A204.1 (cell line): Measurements from ENCODE around the gene MIOS.
"Not testable (repeated sequence)": the region's sequence is repeated elsewhere in the genome, so short reads cannot be mapped to it uniquely, and the experiment has no call there.

Source experiments
- FAIRE-seq: peaks from 2 replicates; lab custom pipeline; 2012; peaks lifted over from hg19 to GRCh38; lab: Jason Lieb, UNC

Gene MIOS

GRCh38 chr7:7554649-7555575 is 11.8 kb upstream of the MIOS start:
- FAIRE-seq: no peak

GRCh38 chr7:7556852-7557251 is 9.8 kb upstream of the MIOS start:
- FAIRE-seq: no peak

- no peak for FAIRE-seq
These were observed 9.4 kb upstream of the MIOS start for GRCh38 chr7:7557252-7557651.

- not testable (repeated sequence) for FAIRE-seq
These were observed 5.1 kb upstream of the MIOS start for GRCh38 chr7:7561591-7561990.

GRCh38 chr7:7562736-7563135 is 3.9 kb upstream of the MIOS start:
- FAIRE-seq: no peak

- no peak for FAIRE-seq
These were observed 3.4 kb upstream of the MIOS start for GRCh38 chr7:7563269-7563668.

- no peak for FAIRE-seq
These were observed 2.9 kb upstream of the MIOS start for GRCh38 chr7:7563813-7564212.

GRCh38 chr7:7564323-7564780 is 2.3 kb upstream of the MIOS start:
- no peak for FAIRE-seq

- FAIRE-seq: no peak
These were observed 1.5 kb upstream of the MIOS start for GRCh38 chr7:7565018-7565680.

GRCh38 chr7:7565746-7566650 is 686 bp upstream of the MIOS start:
- no peak for FAIRE-seq

GRCh38 chr7:7567898-7568531 is 1.3 kb downstream of the MIOS start:
- no peak for FAIRE-seq

GRCh38 chr7:7568553-7568952 is 1.9 kb downstream of the MIOS start:
- FAIRE-seq: no peak

GRCh38 chr7:7569081-7569527 is 2.4 kb downstream of the MIOS start:
- no peak for FAIRE-seq

- no peak for FAIRE-seq
These were observed 2.9 kb downstream of the MIOS start for GRCh38 chr7:7569615-7570014.

- FAIRE-seq: no peak
These were observed 3.9 kb downstream of the MIOS start for GRCh38 chr7:7570584-7570983.

GRCh38 chr7:7573701-7574100 is 7.0 kb downstream of the MIOS start:
- no peak for FAIRE-seq

GRCh38 chr7:7576344-7576743 is 9.7 kb downstream of the MIOS start:
- no peak for FAIRE-seq

- FAIRE-seq: no peak
These were observed 11.2 kb downstream of the MIOS start for GRCh38 chr7:7577888-7578287.

GRCh38 chr7:7579638-7580037 is 13.0 kb downstream of the MIOS start:
- FAIRE-seq: no peak

- no peak for FAIRE-seq
These were observed 15.0 kb downstream of the MIOS start for GRCh38 chr7:7581531-7582179.

- FAIRE-seq: no peak
These were observed 15.9 kb downstream of the MIOS start for GRCh38 chr7:7582596-7582995.
